H1 (cell line): ENCODE results near the gene TRABD2A. TPM values are rescaled to one million over a fixed set of nuclear protein-coding genes. Genes with fewer than 3 reads are reported as not detected.

Experiments
- CHD1 ChIP-seq: IDR thresholded peaks from 2 replicates; pipeline ENCODE4 v1.6.1; 2012; ENCODE audit warnings: low read depth, low read length, improper control_type of control experiment
- EP300 ChIP-seq, 2 experiments: IDR thresholded peaks; 1 replicate in 1 of 2; 2 replicates in 1 of 2; pipeline ENCODE4 v1.6.1; 2011 to 2012; ENCODE audit warnings: low read depth in 2 of 2, low read length in 2 of 2, mild to moderate bottlenecking in 2 of 2, borderline replicate concordance in 1 of 2, inconsistent platforms in 1 of 2, moderate library complexity in 1 of 2
- EZH2 ChIP-seq: fragments of 200-600 bp; sonication (generic); IDR thresholded peaks from 2 replicates; pipeline ENCODE4 v1.7.1; 2012; ENCODE audit warnings: low read depth, mild to moderate bottlenecking, moderate library complexity, low read length, inconsistent platforms; ENCODE audit not compliant: severe bottlenecking
- JUN ChIP-seq: IDR thresholded peaks from 2 replicates; pipeline ENCODE4 v1.6.1; 2011; ENCODE audit warnings: low read depth, mild to moderate bottlenecking, improper control_type of control experiment, low read length
- KDM4A ChIP-seq: IDR thresholded peaks from one replicate; pipeline ENCODE4 v1.7.1; 2012; ENCODE audit warnings: low read depth, mild to moderate bottlenecking, moderate library complexity, low read length, inconsistent platforms; ENCODE audit not compliant: severe bottlenecking
- PHF8 ChIP-seq: fragments of 200-600 bp; sonication (generic); conservative IDR thresholded peaks from 2 replicates; pipeline ENCODE4 v1.7.1; 2012; ENCODE audit warnings: low read depth, mild to moderate bottlenecking, inconsistent platforms, low read length, moderate library complexity
- POU5F1 ChIP-seq: IDR thresholded peaks from 2 replicates; pipeline ENCODE4 v1.6.1; 2011; ENCODE audit warnings: low read depth, mild to moderate bottlenecking, low read length, moderate library complexity
- SAP30 ChIP-seq: fragments of 300-600 bp; sonication (generic); IDR thresholded peaks from 2 replicates; pipeline ENCODE4 v1.7.1; 2012; ENCODE audit warnings: low read length, moderate library complexity, mild to moderate bottlenecking, inconsistent platforms; ENCODE audit not compliant: insufficient read depth, insufficient replicate concordance
- polyA plus RNA-seq, 7 experiments: library from polyadenylated mRNA; depleted of rRNA in 3 of 7; stranded (reverse) in 5 of 7; unstranded in 2 of 7; fragments of >200 nt in 5 of 7; fragments of 200-250 nt in 2 of 7; gene quantifications; 1 replicate in 5 of 7; 2 replicates in 1 of 7; 4 replicates in 1 of 7; pipeline versions ENCODE4 v1.2.1 to v1.2.3, GENCODE V29; 2011 to 2013; ENCODE audit warnings: missing spikeins in 2 of 7, mixed read lengths in 2 of 7
- total RNA-seq: library from RNA; stranded (reverse); fragmentation: NEBNext Ultra II Directional; extraction: Animal tissue kit (Norgen Biotek cat#: 25700); gene quantifications from 2 replicates; pipeline ENCODE4 v1.2.1, GENCODE V29; 2021
- TF ChIP-seq, protein P1 (sequence below), 3 experiments: IDR thresholded peaks; 1 replicate in 2 of 3; 2 replicates in 1 of 3; pipeline versions ENCODE4 v1.5.1 to v1.6.1; 2011; ENCODE audit warnings: low read length in 3 of 3, mild to moderate bottlenecking in 3 of 3, inconsistent platforms in 2 of 3, low read depth in 1 of 3, moderate library complexity in 1 of 3; ENCODE audit not compliant: insufficient read depth in 1 of 3; ENCODE audit errors: control extremely low read depth in 1 of 3
- TF ChIP-seq, protein P2 (sequence below): IDR thresholded peaks from 2 replicates; pipeline ENCODE4 v1.6.1; 2011; ENCODE audit warnings: low read depth, mild to moderate bottlenecking, low read length; ENCODE audit not compliant: insufficient read depth

TRABD2A gene
- total and polyA plus RNA-seq, 2 of the 8 experiments (the other 6 are each of a cell fraction or from before 2014, with no cell fraction given) = 17.3 to 18.6 TPM

DNA sequence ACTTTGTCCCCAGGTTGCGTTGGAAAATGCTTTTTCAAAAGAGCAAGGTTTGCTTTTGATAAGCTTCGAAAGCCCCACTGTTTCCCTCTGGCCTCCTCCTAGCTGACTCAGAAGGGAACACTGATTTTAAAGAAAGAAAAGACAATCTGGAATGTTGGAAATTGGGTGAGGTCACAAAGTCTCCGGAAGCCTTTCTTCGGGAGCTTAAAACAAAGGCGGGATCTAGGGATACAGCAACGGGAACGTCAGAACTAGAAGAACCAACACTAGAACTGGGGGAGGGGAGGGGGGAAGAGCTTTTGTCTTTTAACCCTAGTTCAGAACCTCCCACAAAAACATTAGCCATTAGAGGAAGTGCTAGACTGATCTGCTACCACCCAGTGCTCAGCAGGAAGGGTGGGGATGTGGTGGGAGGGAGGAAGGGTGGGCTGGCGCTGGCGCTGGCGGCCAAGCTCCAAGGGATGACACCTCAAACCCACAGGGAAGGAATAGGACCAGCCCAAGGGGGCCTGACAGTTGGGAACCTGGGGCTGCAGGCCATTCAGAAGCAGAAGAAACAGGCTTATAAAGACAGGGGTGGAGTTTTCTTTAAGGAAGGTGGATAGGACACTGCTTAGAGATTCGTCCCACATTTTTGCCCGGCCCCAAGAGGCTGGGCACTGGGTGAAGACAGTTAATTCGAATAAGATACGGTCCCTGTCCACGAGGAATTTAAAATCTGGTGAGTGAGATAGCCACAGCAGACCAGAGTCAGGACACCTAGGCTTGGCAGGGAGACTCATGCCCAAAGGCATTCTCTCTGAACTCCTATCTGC is 26.2 kb upstream of the TRABD2A start (continued):
- no peak for TF ChIP-seq POU5F1
- TF ChIP-seq PHF8 = no peak
- TF ChIP-seq EZH2 = no peak
- TF ChIP-seq, protein P1, sequence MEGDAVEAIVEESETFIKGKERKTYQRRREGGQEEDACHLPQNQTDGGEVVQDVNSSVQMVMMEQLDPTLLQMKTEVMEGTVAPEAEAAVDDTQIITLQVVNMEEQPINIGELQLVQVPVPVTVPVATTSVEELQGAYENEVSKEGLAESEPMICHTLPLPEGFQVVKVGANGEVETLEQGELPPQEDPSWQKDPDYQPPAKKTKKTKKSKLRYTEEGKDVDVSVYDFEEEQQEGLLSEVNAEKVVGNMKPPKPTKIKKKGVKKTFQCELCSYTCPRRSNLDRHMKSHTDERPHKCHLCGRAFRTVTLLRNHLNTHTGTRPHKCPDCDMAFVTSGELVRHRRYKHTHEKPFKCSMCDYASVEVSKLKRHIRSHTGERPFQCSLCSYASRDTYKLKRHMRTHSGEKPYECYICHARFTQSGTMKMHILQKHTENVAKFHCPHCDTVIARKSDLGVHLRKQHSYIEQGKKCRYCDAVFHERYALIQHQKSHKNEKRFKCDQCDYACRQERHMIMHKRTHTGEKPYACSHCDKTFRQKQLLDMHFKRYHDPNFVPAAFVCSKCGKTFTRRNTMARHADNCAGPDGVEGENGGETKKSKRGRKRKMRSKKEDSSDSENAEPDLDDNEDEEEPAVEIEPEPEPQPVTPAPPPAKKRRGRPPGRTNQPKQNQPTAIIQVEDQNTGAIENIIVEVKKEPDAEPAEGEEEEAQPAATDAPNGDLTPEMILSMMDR (IDR thresholded peaks at IDR 0.05; ENCODE audit: control extremely low read depth in 1 of 3, insufficient read depth in 1 of 3, low read depth in 1 of 3, low read length in 3 of 3) = no peak
- TF ChIP-seq KDM4A = no peak
- TF ChIP-seq, protein P2, sequence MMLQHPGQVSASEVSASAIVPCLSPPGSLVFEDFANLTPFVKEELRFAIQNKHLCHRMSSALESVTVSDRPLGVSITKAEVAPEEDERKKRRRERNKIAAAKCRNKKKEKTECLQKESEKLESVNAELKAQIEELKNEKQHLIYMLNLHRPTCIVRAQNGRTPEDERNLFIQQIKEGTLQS = no peak
- TF ChIP-seq JUN = no peak
- no peak for TF ChIP-seq CHD1
- no peak for TF ChIP-seq EP300 (IDR thresholded peaks at IDR 0.05; ENCODE audit: borderline replicate concordance in 1 of 2, low read depth in 2 of 2, low read length in 2 of 2)
- no peak for TF ChIP-seq SAP30
